HG03469 (cell line): ENCODE measurements around the gene NOXA1.

Experiments
- ATAC-seq: cut with Tn5 transposase; IDR thresholded peaks from one replicate; pipeline ENCODE4 v1.9.1; 2021; ENCODE audit warnings: mild to moderate bottlenecking, moderate library complexity, moderate number of reproducible peaks; ENCODE audit not compliant: unreplicated experiment

The NOXA1 gene

DNA sequence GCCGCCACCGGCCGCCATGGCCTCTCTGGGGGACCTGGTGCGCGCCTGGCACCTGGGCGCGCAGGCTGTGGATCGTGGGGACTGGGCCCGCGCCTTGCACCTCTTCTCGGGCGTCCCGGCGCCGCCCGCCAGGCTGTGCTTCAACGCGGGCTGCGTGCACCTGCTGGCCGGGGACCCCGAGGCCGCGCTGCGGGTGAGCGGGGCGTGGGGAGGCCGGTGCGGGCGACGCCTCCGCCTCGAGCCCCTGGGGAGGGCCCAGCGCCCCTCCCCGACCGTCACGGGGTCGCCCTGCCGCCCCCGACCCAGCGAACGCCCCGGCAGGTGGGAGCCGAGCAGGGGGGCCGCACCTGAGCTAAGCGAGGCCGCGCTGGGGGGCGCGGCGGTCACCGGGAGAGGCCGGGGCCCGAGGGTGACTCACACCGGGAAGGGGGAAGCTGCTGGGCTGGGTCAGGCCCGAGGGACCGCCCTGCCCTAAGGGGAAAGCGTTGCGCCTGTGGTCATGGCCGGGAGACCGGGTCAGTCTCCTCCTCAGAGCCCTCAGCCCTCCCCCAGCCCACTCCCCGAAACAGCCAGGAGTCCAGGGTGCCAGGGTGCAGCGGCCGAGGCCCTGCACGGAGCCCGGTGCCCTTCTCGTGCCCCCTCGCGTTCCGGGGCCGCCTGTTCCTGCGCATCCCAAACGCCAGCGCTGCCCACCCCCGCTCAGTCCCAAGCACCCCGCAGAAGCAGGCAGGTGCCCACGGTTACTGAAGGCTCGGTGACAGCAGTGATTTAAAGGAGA, 510 bp downstream of the NOXA1 start:
- peak; percentile 14 for ATAC-seq

DNA sequence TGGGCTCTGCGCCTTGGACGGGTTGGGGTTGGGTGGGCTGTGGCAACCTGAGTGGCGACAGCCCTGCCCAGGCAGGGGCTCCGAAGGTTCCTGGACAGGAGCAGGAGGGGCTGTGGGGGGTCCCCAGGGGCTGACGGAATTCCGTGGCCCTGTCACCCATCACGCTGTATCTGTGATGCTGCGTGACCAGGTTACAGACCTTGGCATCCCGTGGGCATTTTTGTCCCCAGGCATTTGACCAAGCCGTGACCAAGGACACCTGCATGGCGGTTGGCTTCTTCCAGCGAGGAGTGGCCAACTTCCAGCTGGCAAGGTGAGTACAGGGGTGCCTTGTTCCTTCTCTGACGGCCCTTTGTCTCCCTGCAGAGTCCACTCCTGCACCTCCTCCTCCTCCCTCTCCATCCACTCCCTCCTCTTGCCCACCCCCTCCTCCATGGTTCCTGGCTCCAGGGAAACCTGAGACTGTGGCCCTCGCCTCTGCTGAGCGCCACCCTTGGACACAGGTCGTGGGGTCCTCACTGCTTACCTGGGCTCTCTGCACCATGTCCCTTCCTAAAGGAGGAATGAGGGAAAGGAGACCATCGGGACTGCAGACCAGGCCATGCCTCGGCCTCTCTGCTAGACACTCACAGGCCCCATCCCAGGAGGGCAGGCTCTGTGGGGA, 3.0 kb downstream of the NOXA1 start:
- ATAC-seq: no peak

DNA sequence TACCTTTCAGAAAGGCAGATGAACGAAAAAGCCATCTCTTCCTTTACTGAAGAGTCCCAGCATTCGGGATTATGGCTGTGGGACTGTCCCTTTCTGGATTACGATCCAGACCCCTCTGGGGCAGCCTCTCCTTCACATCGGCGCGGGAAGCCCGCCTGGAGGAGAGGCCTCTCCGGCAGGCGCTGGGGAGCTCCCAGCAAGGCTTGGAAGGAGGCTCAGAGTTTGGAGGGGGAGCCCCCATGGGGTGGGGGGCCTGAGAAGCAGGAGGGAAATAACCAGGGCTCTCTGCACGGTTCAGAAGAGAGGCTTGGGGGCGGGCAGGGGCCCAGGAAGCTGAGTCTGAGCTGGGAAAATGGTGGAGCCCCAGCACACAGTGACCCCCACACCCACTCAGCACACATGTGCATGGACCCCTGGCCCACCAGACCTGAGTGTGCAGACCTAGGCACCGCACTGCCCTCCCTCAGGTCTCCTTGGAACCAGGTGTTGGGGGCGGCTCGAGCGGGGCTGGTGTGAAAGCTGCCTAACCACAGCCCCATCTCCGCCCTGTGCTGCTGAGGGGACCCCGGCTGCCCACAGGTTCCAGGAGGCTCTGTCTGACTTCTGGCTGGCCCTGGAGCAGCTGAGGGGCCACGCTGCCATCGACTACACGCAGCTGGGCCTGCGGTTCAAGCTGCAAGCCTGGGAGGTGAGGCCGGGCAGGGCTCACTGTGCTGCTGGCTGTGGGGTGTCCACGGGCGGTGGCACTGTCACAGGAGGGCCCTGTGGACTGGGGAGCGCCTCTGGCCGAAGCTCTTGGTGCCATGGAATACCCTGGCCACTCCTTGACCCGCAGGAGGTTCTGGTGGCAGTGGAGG, 4.5 kb downstream of the NOXA1 start:
- no peak for ATAC-seq

DNA sequence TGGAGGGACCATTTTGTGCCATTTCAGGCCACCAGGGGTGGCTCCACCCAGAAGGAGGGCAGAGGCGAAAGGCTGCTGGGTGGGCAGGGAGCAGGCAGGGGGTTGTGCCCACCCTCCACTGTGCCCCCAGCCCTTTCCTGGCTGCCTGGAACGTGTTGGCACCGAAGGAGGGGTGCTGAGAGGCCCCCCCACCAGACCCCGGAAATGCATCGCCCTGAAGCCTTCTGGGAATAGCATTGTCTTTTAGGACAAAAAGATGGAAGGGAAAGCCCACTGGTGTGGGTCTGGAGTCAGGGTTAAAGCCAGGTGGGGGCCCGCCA, 5.1 kb downstream of the NOXA1 start:
- no peak for ATAC-seq

GRCh38 chr9:137428841-137429545, 5.8 kb downstream of the NOXA1 start:
- no peak for ATAC-seq

DNA sequence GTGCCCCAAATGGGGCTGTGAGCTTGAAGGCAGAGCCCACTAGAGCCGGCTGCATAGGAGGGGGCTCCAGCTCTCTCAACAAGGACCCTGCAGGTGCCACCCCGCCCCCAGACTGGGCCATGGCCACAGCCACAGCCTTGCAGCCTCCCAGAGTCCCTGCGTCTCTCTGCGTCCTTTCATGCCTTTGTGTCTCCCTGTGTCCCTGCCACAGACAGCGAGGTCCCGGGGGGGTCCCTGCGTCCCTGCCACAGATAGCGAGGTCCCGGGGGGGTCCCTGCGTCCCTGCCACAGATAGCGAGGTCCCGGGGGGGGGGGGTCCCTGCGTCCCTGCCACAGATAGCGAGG, 6.3 kb downstream of the NOXA1 start:
- ATAC-seq: no peak

GRCh38 chr9:137429974-137430722, 7.0 kb downstream of the NOXA1 start:
- no peak for ATAC-seq

- ATAC-seq: no peak
Measured at GRCh38 chr9:137430723-137431415, 7.7 kb downstream of the NOXA1 start.

GRCh38 chr9:137431416-137431931, 8.3 kb downstream of the NOXA1 start:
- ATAC-seq: no peak

GRCh38 chr9:137432687-137433348, 9.6 kb downstream of the NOXA1 start:
- ATAC-seq: no peak

- ATAC-seq: no peak
Measured at GRCh38 chr9:137433349-137433915, 10.2 kb downstream of the NOXA1 start.

DNA sequence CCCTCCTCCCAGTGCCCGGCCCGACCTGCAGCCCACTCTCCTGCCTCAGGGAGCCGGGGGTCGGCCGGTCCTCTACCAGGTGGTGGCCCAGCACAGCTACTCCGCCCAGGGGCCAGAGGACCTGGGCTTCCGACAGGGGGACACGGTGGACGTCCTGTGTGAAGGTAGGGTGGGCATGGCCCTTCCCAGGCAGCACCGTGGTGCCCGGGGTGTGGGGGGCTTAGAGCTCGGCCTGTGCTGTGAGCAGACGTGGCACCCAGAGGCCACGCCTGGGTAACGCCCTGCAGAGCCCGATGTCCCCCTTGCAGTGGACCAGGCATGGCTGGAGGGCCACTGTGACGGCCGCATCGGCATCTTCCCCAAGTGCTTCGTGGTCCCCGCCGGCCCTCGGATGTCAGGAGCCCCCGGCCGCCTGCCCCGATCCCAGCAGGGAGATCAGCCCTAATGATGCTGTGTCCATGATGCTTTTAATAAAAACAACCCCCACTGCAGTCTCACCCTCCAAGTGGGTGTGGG, 10.8 kb downstream of the NOXA1 start:
- ATAC-seq: no peak

DNA sequence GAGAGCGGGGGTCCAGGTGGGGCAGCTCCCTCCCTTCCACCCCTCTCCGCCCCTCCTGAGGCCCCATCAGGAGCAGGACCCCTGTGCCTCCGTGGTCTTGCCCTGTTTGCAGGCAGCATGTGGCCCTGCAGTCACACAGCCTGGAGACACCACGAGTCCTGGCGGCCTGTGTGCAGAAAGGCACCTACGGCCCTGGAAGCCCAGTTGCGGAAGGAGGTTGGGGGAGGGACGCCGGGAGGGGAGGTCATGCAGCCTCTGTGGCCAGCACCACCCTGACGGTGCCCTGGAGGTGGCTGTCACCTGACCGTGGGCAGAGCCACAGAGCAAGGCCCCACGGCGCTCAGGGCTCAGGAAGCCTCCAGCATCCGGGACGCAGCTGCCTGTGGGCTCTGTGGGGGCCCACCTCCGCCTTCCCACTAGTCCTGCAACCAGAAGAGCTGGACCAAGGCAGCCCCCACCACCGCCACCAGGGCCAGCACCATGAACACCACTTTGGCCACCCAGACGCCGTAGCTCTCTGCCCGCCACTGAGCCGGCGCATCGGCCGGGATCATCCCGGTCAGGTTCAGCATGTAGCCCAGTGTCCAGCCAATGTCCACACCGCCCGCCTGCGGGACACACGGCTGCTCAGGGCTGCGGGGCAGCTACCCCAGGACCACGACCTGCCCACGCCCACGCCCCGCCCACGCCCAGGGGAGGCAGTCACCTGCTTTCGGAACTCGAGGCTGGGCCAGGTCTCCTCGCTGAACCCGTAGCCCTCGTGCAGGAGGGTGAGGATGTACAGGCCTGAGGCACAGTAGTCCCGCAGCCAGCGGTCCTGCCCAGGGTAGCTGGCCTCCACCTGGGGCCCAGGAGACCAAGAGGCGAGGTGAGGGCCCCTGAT, 11.5 kb downstream of the NOXA1 start:
- no peak for ATAC-seq

- no peak for ATAC-seq
Measured at GRCh38 chr9:137435381-137435891, 12.2 kb downstream of the NOXA1 start.

DNA sequence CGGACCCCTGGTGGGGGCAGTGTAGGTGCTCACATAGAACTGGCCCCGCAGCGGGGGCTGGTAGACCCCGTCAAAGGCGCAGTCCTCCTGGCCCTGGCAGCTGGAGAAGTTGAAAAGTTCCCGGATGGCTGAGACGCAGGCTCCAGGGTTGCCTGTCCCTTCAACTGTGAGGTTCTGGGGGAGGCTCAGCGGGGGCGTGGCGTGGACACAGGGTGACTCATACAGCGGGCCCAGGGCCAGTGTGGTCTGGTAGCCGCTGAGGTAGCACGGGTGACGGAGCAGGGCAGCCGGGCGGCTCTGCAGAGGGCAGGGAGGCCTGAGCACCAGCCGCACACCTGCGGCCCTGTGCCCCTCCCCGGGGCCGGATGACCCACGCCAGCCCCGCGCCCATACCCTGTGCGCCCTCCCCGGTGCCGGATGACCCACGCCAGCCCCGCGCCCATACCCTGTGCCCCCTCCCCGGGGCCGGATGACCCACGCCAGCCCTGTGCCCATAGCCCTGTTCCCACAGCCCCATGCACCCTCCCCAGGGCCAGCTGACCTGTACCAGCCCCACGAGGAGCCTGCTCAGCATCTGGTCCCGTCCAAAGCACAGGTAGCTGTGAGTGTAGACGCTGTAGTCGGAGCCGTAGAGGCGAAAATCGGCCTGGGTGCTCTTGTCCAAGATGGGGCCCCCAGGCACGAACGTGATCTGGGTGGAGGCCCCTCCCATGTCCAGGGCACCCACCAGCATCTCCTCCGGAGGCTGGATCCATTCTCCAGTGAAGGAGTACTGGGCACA, 13.0 kb downstream of the NOXA1 start:
- ATAC-seq: no peak

- ATAC-seq: no peak
Measured at GRCh38 chr9:137436761-137437600, 13.8 kb downstream of the NOXA1 start.
